Measurements from ENCODE around the gene TERT.

TERT gene

DNA sequence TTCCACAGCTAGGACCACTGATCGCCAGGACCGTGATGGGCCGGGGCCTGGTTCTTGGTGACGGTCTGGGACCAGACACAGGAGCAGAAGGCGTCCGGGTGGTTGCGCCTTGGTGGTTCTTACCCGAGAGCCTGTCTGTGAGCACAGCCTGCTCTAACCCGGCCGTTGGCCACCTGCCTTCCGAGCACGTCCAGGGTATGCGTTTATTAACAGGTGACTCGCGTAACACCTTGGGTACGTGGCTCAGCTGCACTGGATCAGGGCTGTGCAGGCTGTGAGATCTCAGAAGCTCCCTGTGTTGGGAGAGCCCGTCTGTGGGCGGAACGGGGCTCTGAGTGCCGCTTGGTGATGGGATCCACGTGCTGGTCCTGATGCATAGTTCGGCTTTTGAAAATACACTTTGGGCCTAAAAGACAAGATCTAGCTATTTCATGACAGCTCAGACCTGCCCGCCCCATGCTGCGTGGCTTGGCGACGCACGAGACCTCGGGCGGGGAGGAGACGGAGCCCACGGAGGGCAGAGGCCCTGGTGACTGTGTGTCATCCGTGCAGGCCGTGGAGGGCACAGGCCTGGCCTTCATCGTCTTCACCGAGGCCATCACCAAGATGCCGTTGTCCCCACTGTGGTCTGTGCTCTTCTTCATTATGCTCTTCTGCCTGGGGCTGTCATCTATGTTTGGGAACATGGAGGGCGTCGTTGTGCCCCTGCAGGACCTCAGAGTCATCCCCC lies 76.4 kb downstream of the TERT start:
- no peak overlapping the region for H4K12ac ChIP-seq (ENCODE audit: low read depth, low read length)
- no peaks in the 10 kb centered on the region for H3K27me3 ChIP-seq (ENCODE audit: insufficient read depth, low read length)
- peaks cover 23% of the 10 kb centered on the region for H3K9me3 ChIP-seq (ENCODE audit: insufficient read depth, low read depth, low read length)
- no peaks in the 10 kb centered on the region for H3K79me2 ChIP-seq (ENCODE audit: control insufficient read depth, insufficient read depth, low read length, poor library complexity)
- H3K9ac ChIP-seq (ENCODE audit: low read length): no peak overlapping the region
- H2AK5ac ChIP-seq (ENCODE audit: low read length): no peak overlapping the region
- no peak overlapping the region for H4K8ac ChIP-seq (ENCODE audit: low read depth, low read length)
- H3K18ac ChIP-seq (ENCODE audit: low read length): no peak overlapping the region
- H2AFZ ChIP-seq (ENCODE audit: insufficient read depth, low read length, poor library complexity): no peak overlapping the region
- no peak overlapping the region for H3K27ac ChIP-seq (ENCODE audit: low read depth, low read length)
- H2BK120ac ChIP-seq (ENCODE audit: insufficient read depth, low read length, poor library complexity): no peak overlapping the region
- no CpG with 5 or more reads among the region's 38 CpGs for WGBS (ENCODE audit: extremely low coverage, insufficient coverage, insufficient read length)
- H3K4me3 ChIP-seq (ENCODE audit: low read depth, low read length): no peak overlapping the region
- no peak overlapping the region for H2BK12ac ChIP-seq (ENCODE audit: low read length)
- H4K91ac ChIP-seq (ENCODE audit: low read depth, low read length): no peak overlapping the region
- no peaks in the 10 kb centered on the region for H3K79me1 ChIP-seq (ENCODE audit: low read length)
- H3K14ac ChIP-seq (ENCODE audit: low read length): no peak overlapping the region
- no peak overlapping the region for H2BK5ac ChIP-seq (ENCODE audit: low read depth, low read length, poor library complexity)
- no peak overlapping the region for H3K4ac ChIP-seq (ENCODE audit: low read depth, low read length)
- H3K23ac ChIP-seq (ENCODE audit: low read length): no peak overlapping the region
- no peaks in the 10 kb centered on the region for H3K4me1 ChIP-seq (ENCODE audit: control insufficient read depth in 1 of 2, insufficient read depth in 2 of 2, low read length in 2 of 2)
- DNase-seq: no peak
- no peak overlapping the region for H3K4me2 ChIP-seq (ENCODE audit: low read length)
- no peaks in the 10 kb centered on the region for H3K36me3 ChIP-seq (ENCODE audit: control insufficient read depth in 1 of 2, insufficient read depth in 2 of 2, low read length in 2 of 2)

DNA sequence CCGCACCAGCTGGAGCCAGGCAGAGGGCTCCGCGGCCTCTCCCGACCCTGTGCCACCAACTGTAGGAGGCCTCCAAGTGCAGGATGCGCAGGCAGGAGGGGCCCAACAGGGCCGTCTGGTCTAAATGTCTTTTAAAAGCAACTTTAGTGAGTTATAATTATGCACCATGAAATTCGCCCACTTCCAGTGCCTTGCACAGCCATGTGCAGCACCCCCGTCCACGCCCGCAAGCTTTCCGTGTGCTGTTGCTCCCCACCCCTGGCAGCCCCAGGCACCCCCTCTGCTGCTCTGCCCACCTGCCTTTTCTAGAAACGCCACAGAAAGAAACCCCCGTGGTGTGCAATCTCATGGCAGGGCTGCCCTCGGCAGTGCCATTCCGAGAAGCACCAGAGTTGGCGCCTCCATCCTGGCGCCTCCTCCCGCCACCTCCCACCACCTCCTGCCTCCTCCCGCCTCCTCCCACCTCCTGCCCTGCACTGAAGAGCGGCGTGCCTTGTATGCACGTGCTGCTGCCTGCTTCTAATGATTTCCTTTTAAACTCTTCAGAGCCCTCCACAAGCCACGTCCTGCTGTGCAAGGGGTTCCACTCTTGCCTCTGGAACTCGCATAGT lies 77.2 kb downstream of the TERT start:
- H4K8ac ChIP-seq (ENCODE audit: low read depth, low read length): no peak overlapping the region
- H3K79me1 ChIP-seq (ENCODE audit: low read length): no peaks in the 10 kb centered on the region
- no peak overlapping the region for H3K4me2 ChIP-seq (ENCODE audit: low read length)
- H2BK5ac ChIP-seq (ENCODE audit: low read depth, low read length, poor library complexity): no peak overlapping the region
- no peak overlapping the region for H3K27ac ChIP-seq (ENCODE audit: low read depth, low read length)
- no peak overlapping the region for H2BK12ac ChIP-seq (ENCODE audit: low read length)
- H3K27me3 ChIP-seq (ENCODE audit: insufficient read depth, low read length): no peaks in the 10 kb centered on the region
- H3K18ac ChIP-seq (ENCODE audit: low read length): no peak overlapping the region
- H3K4ac ChIP-seq (ENCODE audit: low read depth, low read length): no peak overlapping the region
- H2BK120ac ChIP-seq (ENCODE audit: insufficient read depth, low read length, poor library complexity): no peak overlapping the region
- no peak overlapping the region for H3K4me3 ChIP-seq (ENCODE audit: low read depth, low read length)
- no peak overlapping the region for H2AFZ ChIP-seq (ENCODE audit: insufficient read depth, low read length, poor library complexity)
- H4K91ac ChIP-seq (ENCODE audit: low read depth, low read length): no peak overlapping the region
- no CpG with 5 or more reads among the region's 24 CpGs for WGBS (ENCODE audit: extremely low coverage, insufficient coverage, insufficient read length)
- no peaks in the 10 kb centered on the region for H3K36me3 ChIP-seq (ENCODE audit: control insufficient read depth in 1 of 2, insufficient read depth in 2 of 2, low read length in 2 of 2)
- no peak overlapping the region for H3K9ac ChIP-seq (ENCODE audit: low read length)
- no peak overlapping the region for H4K12ac ChIP-seq (ENCODE audit: low read depth, low read length)
- H3K23ac ChIP-seq (ENCODE audit: low read length): no peak overlapping the region
- H3K14ac ChIP-seq (ENCODE audit: low read length): no peak overlapping the region
- H3K79me2 ChIP-seq (ENCODE audit: control insufficient read depth, insufficient read depth, low read length, poor library complexity): no peaks in the 10 kb centered on the region
- no peak for DNase-seq
- no peaks in the 10 kb centered on the region for H3K4me1 ChIP-seq (ENCODE audit: control insufficient read depth in 1 of 2, insufficient read depth in 2 of 2, low read length in 2 of 2)
- H3K9me3 ChIP-seq (ENCODE audit: insufficient read depth, low read depth, low read length): peaks cover 23% of the 10 kb centered on the region
- no peak overlapping the region for H2AK5ac ChIP-seq (ENCODE audit: low read length)

DNA sequence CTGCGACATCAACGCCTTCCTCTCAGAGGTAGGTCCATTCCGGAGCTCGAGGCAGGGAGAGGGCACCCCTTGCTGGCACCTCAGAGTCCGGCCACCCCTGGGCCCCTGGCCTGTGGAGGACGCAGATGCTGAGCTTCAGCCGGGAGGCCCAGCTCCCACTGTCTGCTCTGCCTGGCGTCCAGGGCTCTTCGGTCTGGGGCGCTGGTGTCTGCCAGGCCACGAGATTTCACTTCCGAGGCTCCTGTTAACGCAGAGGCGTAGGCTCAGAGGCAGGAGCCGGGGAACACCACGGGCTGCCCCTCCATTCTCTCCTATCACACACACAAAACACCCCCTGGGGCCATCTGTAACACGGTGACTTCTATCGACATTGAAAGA lies 78.0 kb downstream of the TERT start:
- H3K4me1 ChIP-seq (ENCODE audit: control insufficient read depth in 1 of 2, insufficient read depth in 2 of 2, low read length in 2 of 2): no peaks in the 10 kb centered on the region
- H3K14ac ChIP-seq (ENCODE audit: low read length): no peak overlapping the region
- H2BK12ac ChIP-seq (ENCODE audit: low read length): no peak overlapping the region
- H3K79me1 ChIP-seq (ENCODE audit: low read length): no peaks in the 10 kb centered on the region
- no CpG with 5 or more reads among the region's 18 CpGs for WGBS (ENCODE audit: extremely low coverage, insufficient coverage, insufficient read length)
- no peak overlapping the region for H3K4me2 ChIP-seq (ENCODE audit: low read length)
- no peaks in the 10 kb centered on the region for H3K79me2 ChIP-seq (ENCODE audit: control insufficient read depth, insufficient read depth, low read length, poor library complexity)
- no peak overlapping the region for H2AFZ ChIP-seq (ENCODE audit: insufficient read depth, low read length, poor library complexity)
- peaks cover 19% of the 10 kb centered on the region for H3K9me3 ChIP-seq (ENCODE audit: insufficient read depth, low read depth, low read length)
- DNase-seq: no peak
- no peak overlapping the region for H4K91ac ChIP-seq (ENCODE audit: low read depth, low read length)
- no peak overlapping the region for H4K8ac ChIP-seq (ENCODE audit: low read depth, low read length)
- no peak overlapping the region for H3K4ac ChIP-seq (ENCODE audit: low read depth, low read length)
- H3K18ac ChIP-seq (ENCODE audit: low read length): no peak overlapping the region
- H2AK5ac ChIP-seq (ENCODE audit: low read length): no peak overlapping the region
- H3K9ac ChIP-seq (ENCODE audit: low read length): no peak overlapping the region
- H4K12ac ChIP-seq (ENCODE audit: low read depth, low read length): no peak overlapping the region
- H3K27me3 ChIP-seq (ENCODE audit: insufficient read depth, low read length): no peaks in the 10 kb centered on the region
- no peak overlapping the region for H3K23ac ChIP-seq (ENCODE audit: low read length)
- no peak overlapping the region for H2BK120ac ChIP-seq (ENCODE audit: insufficient read depth, low read length, poor library complexity)
- no peak overlapping the region for H2BK5ac ChIP-seq (ENCODE audit: low read depth, low read length, poor library complexity)
- no peak overlapping the region for H3K27ac ChIP-seq (ENCODE audit: low read depth, low read length)
- no peaks in the 10 kb centered on the region for H3K36me3 ChIP-seq (ENCODE audit: control insufficient read depth in 1 of 2, insufficient read depth in 2 of 2, low read length in 2 of 2)
- H3K4me3 ChIP-seq (ENCODE audit: low read depth, low read length): peak overlapping the region; percentile 21

- H3K9me3 ChIP-seq (ENCODE audit: insufficient read depth, low read depth, low read length): peaks cover 19% of the 10 kb centered on the region
- H3K79me2 ChIP-seq (ENCODE audit: control insufficient read depth, insufficient read depth, low read length, poor library complexity): no peaks in the 10 kb centered on the region
- no peak overlapping the region for H3K4ac ChIP-seq (ENCODE audit: low read depth, low read length)
- WGBS (ENCODE audit: extremely low coverage, insufficient coverage, insufficient read length): no CpG with 5 or more reads among the region's 38 CpGs
- H4K8ac ChIP-seq (ENCODE audit: low read depth, low read length): no peak overlapping the region
- H3K4me3 ChIP-seq (ENCODE audit: low read depth, low read length): peak overlapping the region; percentile 21
- no peak overlapping the region for H2AK5ac ChIP-seq (ENCODE audit: low read length)
- H3K27ac ChIP-seq (ENCODE audit: low read depth, low read length): no peak overlapping the region
- H3K14ac ChIP-seq (ENCODE audit: low read length): no peak overlapping the region
- no peaks in the 10 kb centered on the region for H3K79me1 ChIP-seq (ENCODE audit: low read length)
- no peak overlapping the region for H3K18ac ChIP-seq (ENCODE audit: low read length)
- H3K4me1 ChIP-seq (ENCODE audit: control insufficient read depth in 1 of 2, insufficient read depth in 2 of 2, low read length in 2 of 2): no peaks in the 10 kb centered on the region
- H4K12ac ChIP-seq (ENCODE audit: low read depth, low read length): no peak overlapping the region
- no peaks in the 10 kb centered on the region for H3K27me3 ChIP-seq (ENCODE audit: insufficient read depth, low read length)
- no peak overlapping the region for H2AFZ ChIP-seq (ENCODE audit: insufficient read depth, low read length, poor library complexity)
- H3K9ac ChIP-seq (ENCODE audit: low read length): no peak overlapping the region
- no peak overlapping the region for H3K23ac ChIP-seq (ENCODE audit: low read length)
- H2BK5ac ChIP-seq (ENCODE audit: low read depth, low read length, poor library complexity): no peak overlapping the region
- no peak overlapping the region for H2BK120ac ChIP-seq (ENCODE audit: insufficient read depth, low read length, poor library complexity)
- no peak for DNase-seq
- H3K36me3 ChIP-seq (ENCODE audit: control insufficient read depth in 1 of 2, insufficient read depth in 2 of 2, low read length in 2 of 2): no peaks in the 10 kb centered on the region
- H2BK12ac ChIP-seq (ENCODE audit: low read length): no peak overlapping the region
- no peak overlapping the region for H4K91ac ChIP-seq (ENCODE audit: low read depth, low read length)
- H3K4me2 ChIP-seq (ENCODE audit: low read length): no peak overlapping the region
These were observed 78.5 kb downstream of the TERT start for GRCh38 chr5:1216211-1216917.

All from trophoblast cell (in vitro differentiated cells and primary cell).